Activated naive CD4-positive, alpha-beta T cell treated with anti-CD3 and anti-CD28 coated beads, Interleukin-2, amount 50 U/mL, for 72 hours (primary cell): ENCODE measurements around the gene CPPED1. TPM values are rescaled to one million over a fixed set of nuclear protein-coding genes. Genes with fewer than 3 reads are reported as not detected.

ENCODE experiments used
- ATAC-seq, 2 donors: fragments of 150-1000 bp; cut with Tn5 transposase; 2 replicates each; pipeline ENCODE4 v1.10.0; 2021; ENCODE audit warnings: mild to moderate bottlenecking in 2 of 2, moderate library complexity in 2 of 2
- DNase-seq, 2 donors: peaks; one replicate each; pipeline ENCODE4 v3.0.0; 2021 to 2022; ENCODE audit warnings: low spot score in 2 of 2
- H3K27ac Mint-ChIP-seq, 2 donors: one replicate each; pipeline ENCODE4 v1.8.0; 2022; ENCODE audit warnings: mild to moderate bottlenecking in 2 of 2, mixed read lengths in 2 of 2
- H3K36me3 Mint-ChIP-seq, 2 donors: one replicate each; pipeline ENCODE4 v1.8.0; 2022; ENCODE audit warnings: mixed read lengths in 2 of 2
- H3K9me3 Mint-ChIP-seq, 2 donors: one replicate each; pipeline ENCODE4 v1.8.0; 2022; ENCODE audit warnings: mixed read lengths in 2 of 2
- total RNA-seq, 2 donors: library from RNA; stranded (reverse); gene quantifications; one replicate each; pipeline ENCODE4 v1.2.3, GENCODE V29; 2022

Gene CPPED1
- total RNA-seq, 2 donors from 2014 or later, result 11.6 to 16.4 TPM

GRCh38 chr16:12732600-12732999 is 71.1 kb downstream of the CPPED1 start:
- DNase-seq, result no peak
- Mint-ChIP-seq H3K36me3 (peaks cover 30 to 40% of the 10 kb centered on the region in 2 donors), H3K9me3 (peaks cover 24 to 30% of the 10 kb centered on the region in 2 donors), H3K27ac (no peak overlapping the region)
- no peak for ATAC-seq

GRCh38 chr16:12729448-12729847 is 74.2 kb downstream of the CPPED1 start:
- peaks cover 25 to 37% of the 10 kb centered on the region in 2 donors for H3K36me3 Mint-ChIP-seq
- peak overlapping the region; percentile 23 to 81 for H3K27ac Mint-ChIP-seq
- ATAC-seq, result no peak
- no peak for DNase-seq
- peaks cover 19 to 20% of the 10 kb centered on the region in 2 donors for H3K9me3 Mint-ChIP-seq

- Mint-ChIP-seq H3K9me3 (peaks cover 16 to 19% of the 10 kb centered on the region in 2 donors), H3K36me3 (peaks cover 19 to 27% of the 10 kb centered on the region in 2 donors), H3K27ac (no peak overlapping the region)
- ATAC-seq (no peak), DNase-seq (no peak)
Measured at GRCh38 chr16:12728469-12728868, 75.2 kb downstream of the CPPED1 start.

- DNase-seq, result no peak
- H3K36me3 Mint-ChIP-seq, result no peaks in the 10 kb centered on the region
- ATAC-seq, result no peak
- peaks cover 0 to 5% of the 10 kb centered on the region in 2 donors for H3K9me3 Mint-ChIP-seq
- peak overlapping the region in 1 of 2 donors; percentile 51 for H3K27ac Mint-ChIP-seq
Measured at GRCh38 chr16:12724226-12724625, 79.5 kb downstream of the CPPED1 start.

- Mint-ChIP-seq H3K36me3 (no peaks in the 10 kb centered on the region), H3K9me3 (peaks cover 0 to 5% of the 10 kb centered on the region in 2 donors), H3K27ac (peak overlapping the region in 1 of 2 donors; percentile 51)
- ATAC-seq (no peak), DNase-seq (no peak)
Measured at GRCh38 chr16:12723681-12724080, 80.0 kb downstream of the CPPED1 start.

- Mint-ChIP-seq H3K9me3 (peaks cover 0 to 5% of the 10 kb centered on the region in 2 donors), H3K36me3 (no peaks in the 10 kb centered on the region), H3K27ac (no peak overlapping the region)
- ATAC-seq, result no peak
- no peak for DNase-seq
Measured at GRCh38 chr16:12721841-12722421, 81.8 kb downstream of the CPPED1 start.

- Mint-ChIP-seq H3K27ac (no peak overlapping the region), H3K36me3 (peaks cover 3 to 4% of the 10 kb centered on the region in 2 donors), H3K9me3 (peaks cover 0 to 7% of the 10 kb centered on the region in 2 donors)
- no peak for ATAC-seq
- no peak for DNase-seq
Measured at GRCh38 chr16:12719972-12720371, 83.7 kb downstream of the CPPED1 start.

- no peak for ATAC-seq
- H3K9me3 Mint-ChIP-seq, result peaks cover 0 to 5% of the 10 kb centered on the region in 2 donors
- DNase-seq, result no peak
- peaks cover 4 to 8% of the 10 kb centered on the region in 2 donors for H3K36me3 Mint-ChIP-seq
- H3K27ac Mint-ChIP-seq, result no peak overlapping the region
Measured at GRCh38 chr16:12716658-12717057, 87.0 kb downstream of the CPPED1 start.

- Mint-ChIP-seq H3K9me3 (peaks cover 0 to 2% of the 10 kb centered on the region in 2 donors), H3K27ac (no peak overlapping the region), H3K36me3 (peaks cover 0 to 4% of the 10 kb centered on the region in 2 donors)
- DNase-seq (no peak), ATAC-seq (no peak)
Measured at GRCh38 chr16:12709807-12710206, 93.9 kb downstream of the CPPED1 start.

- H3K36me3 Mint-ChIP-seq, result no peaks in the 10 kb centered on the region
- no peaks in the 10 kb centered on the region for H3K9me3 Mint-ChIP-seq
- DNase-seq (no peak), ATAC-seq (no peak)
- no peak overlapping the region for H3K27ac Mint-ChIP-seq
Measured at GRCh38 chr16:12708266-12708665, 95.4 kb downstream of the CPPED1 start.

- H3K36me3 Mint-ChIP-seq, result no peaks in the 10 kb centered on the region
- ATAC-seq, result no peak
Measured at GRCh38 chr16:12706628-12707027, 97.1 kb downstream of the CPPED1 start.

GRCh38 chr16:12704492-12705111 is 99.1 kb downstream of the CPPED1 start:
- H3K9me3 Mint-ChIP-seq, result no peaks in the 10 kb centered on the region
- DNase-seq (no peak), ATAC-seq (no peak)
- H3K27ac Mint-ChIP-seq, result peak overlapping the region in 1 of 2 donors; percentile 60
- peaks cover 0 to 4% of the 10 kb centered on the region in 2 donors for H3K36me3 Mint-ChIP-seq

More at GRCh38 chr16:12706628-12707027, 97.1 kb downstream of the CPPED1 start:
- Mint-ChIP-seq H3K27ac (no peak overlapping the region), H3K9me3 (no peaks in the 10 kb centered on the region)
- DNase-seq, result no peak

GRCh38 chr16:12703935-12704334 is 99.8 kb downstream of the CPPED1 start:
- peak overlapping the region in 1 of 2 donors; percentile 60 for H3K27ac Mint-ChIP-seq
- no peaks in the 10 kb centered on the region for H3K9me3 Mint-ChIP-seq
- ATAC-seq, result no peak
- no peak for DNase-seq
- peaks cover 0 to 4% of the 10 kb centered on the region in 2 donors for H3K36me3 Mint-ChIP-seq

GRCh38 chr16:12700161-12700560 is 103.5 kb downstream of the CPPED1 start:
- Mint-ChIP-seq H3K36me3 (peaks cover 0 to 4% of the 10 kb centered on the region in 2 donors), H3K9me3 (no peaks in the 10 kb centered on the region), H3K27ac (no peak overlapping the region)
- ATAC-seq, result no peak
- DNase-seq, result no peak

GRCh38 chr16:12699161-12699560 is 104.5 kb downstream of the CPPED1 start:
- peaks cover 0 to 4% of the 10 kb centered on the region in 2 donors for H3K36me3 Mint-ChIP-seq
- no peaks in the 10 kb centered on the region for H3K9me3 Mint-ChIP-seq
- DNase-seq (no peak), ATAC-seq (no peak)
- H3K27ac Mint-ChIP-seq, result no peak overlapping the region

- Mint-ChIP-seq H3K27ac (peak overlapping the region in 1 of 2 donors; percentile 22), H3K36me3 (peaks cover 0 to 4% of the 10 kb centered on the region in 2 donors), H3K9me3 (no peaks in the 10 kb centered on the region)
- ATAC-seq (no peak), DNase-seq (no peak)
Measured at GRCh38 chr16:12697437-12697836, 106.2 kb downstream of the CPPED1 start.

GRCh38 chr16:12695454-12695853 is 108.2 kb downstream of the CPPED1 start:
- ATAC-seq (no peak), DNase-seq (no peak)
- H3K36me3 Mint-ChIP-seq, result peaks cover 0 to 7% of the 10 kb centered on the region in 2 donors
- H3K27ac Mint-ChIP-seq, result no peak overlapping the region
- H3K9me3 Mint-ChIP-seq, result no peaks in the 10 kb centered on the region

- DNase-seq (no peak), ATAC-seq (no peak)
- Mint-ChIP-seq H3K36me3 (peaks cover 0 to 6% of the 10 kb centered on the region in 2 donors), H3K9me3 (no peaks in the 10 kb centered on the region), H3K27ac (peak overlapping the region in 1 of 2 donors; percentile 25)
Measured at GRCh38 chr16:12690024-12690423, 113.7 kb downstream of the CPPED1 start.
